HepG2 (cell line): ENCODE results near the gene XIAP. TPM values are rescaled to one million over a fixed set of nuclear protein-coding genes. Genes with fewer than 3 reads are reported as not detected.

Experiments used
- HHEX ChIP-seq: IDR thresholded peaks from 2 replicates; pipeline ENCODE4 v1.6.1; 2016; ENCODE audit warnings: control low read depth
- KAT2B ChIP-seq: fragments of 150-350 bp; IDR thresholded peaks from 2 replicates; pipeline ENCODE4 v1.6.1; 2014; ENCODE audit warnings: low read depth, low read length, borderline replicate concordance
- MEIS1 ChIP-seq: sonication (generic); formaldehyde crosslinking; IDR thresholded peaks from 2 replicates; pipeline ENCODE4 v1.9.0; 2021; ENCODE audit warnings: mild to moderate bottlenecking, missing genetic modification reagents, moderate library complexity, borderline replicate concordance
- PAF1 ChIP-seq: IDR thresholded peaks from 2 replicates; pipeline ENCODE4 v1.6.1; 2016; ENCODE audit warnings: missing genetic modification reagents, missing compliant biosample characterization
- PHB2 ChIP-seq: fragments of 450-650 bp; IDR thresholded peaks from 2 replicates; pipeline ENCODE4 v1.6.1; 2018; ENCODE audit not compliant: partially characterized antibody
- RAD51 ChIP-seq: fragments of 450-650 bp; IDR thresholded peaks from 2 replicates; pipeline ENCODE4 v1.6.1; 2016; ENCODE audit warnings: borderline replicate concordance
- SALL2 ChIP-seq: sonication (generic); formaldehyde crosslinking; IDR thresholded peaks from 2 replicates; pipeline ENCODE4 v1.8.1; 2023; ENCODE audit warnings: mild to moderate bottlenecking, missing genetic modification reagents, inconsistent platforms
- SIX1 ChIP-seq: sonication (generic); formaldehyde crosslinking; IDR thresholded peaks from 2 replicates; pipeline ENCODE4 v1.4.0; 2020; ENCODE audit warnings: missing genetic modification reagents, borderline replicate concordance
- THYN1 ChIP-seq: sonication (generic); formaldehyde crosslinking; IDR thresholded peaks from 2 replicates; pipeline ENCODE4 v1.8.1; 2023; ENCODE audit warnings: low read depth, mild to moderate bottlenecking, moderate library complexity, missing genetic modification reagents, borderline replicate concordance
- ZBTB7A ChIP-seq: sonication (generic); formaldehyde crosslinking; IDR thresholded peaks from 2 replicates; pipeline ENCODE4 v1.8.0; 2022; ENCODE audit warnings: mild to moderate bottlenecking, missing genetic modification reagents
- ZNF12 ChIP-seq: sonication (generic); formaldehyde crosslinking; IDR thresholded peaks from 2 replicates; pipeline ENCODE4 v1.5.0; 2020; ENCODE audit warnings: missing genetic modification reagents
- ZNF180 ChIP-seq: sonication (generic); formaldehyde crosslinking; IDR thresholded peaks from 2 replicates; pipeline ENCODE4 v1.4.0; 2020; ENCODE audit warnings: low read depth, missing genetic modification reagents, borderline replicate concordance
- ZNF24 ChIP-seq: fragments of 450-650 bp; IDR thresholded peaks from 2 replicates; pipeline ENCODE4 v1.6.1; 2017; ENCODE audit warnings: antibody characterized with exemption, mild to moderate bottlenecking
- ZNF30 ChIP-seq: sonication (generic); formaldehyde crosslinking; IDR thresholded peaks from 2 replicates; pipeline ENCODE4 v1.5.0; 2020; ENCODE audit warnings: mild to moderate bottlenecking, missing genetic modification reagents
- ZNF441 ChIP-seq: sonication (generic); formaldehyde crosslinking; IDR thresholded peaks from 2 replicates; pipeline ENCODE4 v1.7.0; 2021; ENCODE audit warnings: missing genetic modification reagents, borderline replicate concordance
- ZNF780A ChIP-seq: sonication (generic); formaldehyde crosslinking; IDR thresholded peaks from 2 replicates; pipeline ENCODE4 v1.8.0; 2022; ENCODE audit warnings: mild to moderate bottlenecking, missing genetic modification reagents, moderate library complexity
- polyA plus RNA-seq, 8 experiments: library from polyadenylated mRNA; depleted of rRNA in 3 of 8; stranded (reverse) in 7 of 8; unstranded in 1 of 8; fragments of >200 nt; fragmentation: Illumina TruSeq in 4 of 8; extraction: Trizol in 4 of 8; gene quantifications; 2 replicates each; pipeline versions ENCODE4 v1.2.1 to v1.2.3, GENCODE V29; 2011 to 2016; ENCODE audit warnings: low read depth in 4 of 8, missing spikeins in 1 of 8, mixed read lengths in 1 of 8; ENCODE audit not compliant: insufficient read depth in 1 of 8
- total RNA-seq, 5 experiments: library from RNA; depleted of rRNA; stranded (reverse); fragments of >200 nt; fragmentation: Illumina TruSeq; extraction: Trizol; gene quantifications; 2 replicates each; pipeline ENCODE4 v1.2.3, GENCODE V29; 2016; ENCODE audit warnings: low read depth in 1 of 5
- TF ChIP-seq, protein P1 (sequence below): sonication (generic); formaldehyde crosslinking; IDR thresholded peaks from 2 replicates; pipeline ENCODE4 v1.8.0; 2023; ENCODE audit warnings: mild to moderate bottlenecking, missing genetic modification reagents
- TF ChIP-seq, protein P2 (sequence below): sonication (generic); formaldehyde crosslinking; IDR thresholded peaks from 2 replicates; pipeline ENCODE4 v1.4.0; 2020; ENCODE audit warnings: missing genetic modification reagents
- TF ChIP-seq, protein P3 (sequence below): sonication (generic); formaldehyde crosslinking; IDR thresholded peaks from 2 replicates; pipeline ENCODE4 v1.4.0; 2020; ENCODE audit warnings: mild to moderate bottlenecking, missing genetic modification reagents
- TF ChIP-seq, protein P4 (sequence below): sonication (generic); formaldehyde crosslinking; IDR thresholded peaks from 2 replicates; pipeline ENCODE4 v1.8.0; 2022; ENCODE audit warnings: missing genetic modification reagents, mild to moderate bottlenecking, inconsistent platforms, borderline replicate concordance

The XIAP gene
- total and polyA plus RNA-seq, 2 of the 13 experiments (the other 11 are each of a cell fraction or from before 2014, with no cell fraction given) = 12.9 to 29.5 TPM

DNA sequence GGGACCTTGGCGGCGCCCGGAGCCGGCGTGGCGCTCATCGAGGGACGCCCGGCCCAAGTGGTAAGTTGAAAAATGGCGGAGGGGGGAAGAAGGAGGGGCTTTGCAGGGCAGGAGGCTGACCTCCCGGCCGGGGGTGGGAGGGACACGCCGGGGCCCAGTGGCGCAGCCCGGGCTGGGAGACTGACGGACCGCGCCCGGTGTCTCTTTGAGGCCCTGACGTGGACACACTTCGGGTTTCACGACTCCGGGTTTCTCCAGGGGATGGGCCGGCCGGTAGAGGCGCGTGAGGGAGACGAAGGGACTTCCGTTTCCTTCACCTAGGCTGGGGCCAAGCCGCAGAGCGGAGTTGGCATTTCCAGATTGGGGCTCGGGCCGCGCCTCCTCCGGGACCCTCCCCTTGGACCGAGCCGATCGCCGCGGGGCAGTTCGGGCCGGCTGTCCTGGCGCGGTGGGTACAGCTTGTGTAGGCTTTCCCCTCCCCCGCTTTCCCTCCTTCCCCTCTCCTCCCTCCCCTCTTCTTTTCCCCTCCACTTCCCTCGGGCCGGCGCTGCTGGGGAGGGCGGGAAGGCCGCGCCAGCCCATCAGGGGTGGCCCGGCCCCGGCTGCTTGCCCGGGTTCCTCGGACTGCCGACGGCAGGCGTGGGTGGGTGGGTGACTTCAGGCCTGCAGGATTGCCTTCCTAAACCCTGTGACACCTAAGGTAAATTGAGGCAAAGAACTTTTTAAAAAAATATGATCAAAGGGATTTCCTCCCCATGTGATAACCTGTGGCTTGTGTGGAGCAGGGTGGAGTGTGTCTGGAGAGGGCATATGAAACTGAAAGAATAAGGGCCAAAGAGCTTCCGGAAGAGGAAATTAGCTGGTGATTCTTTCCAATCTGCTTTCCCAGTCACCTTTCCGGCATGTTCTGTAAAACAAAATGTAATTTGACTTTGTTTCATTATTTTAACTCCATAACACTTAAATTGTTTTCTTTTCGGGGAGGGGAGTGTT is at the start of gene XIAP (continued):
- TF ChIP-seq, protein P1, sequence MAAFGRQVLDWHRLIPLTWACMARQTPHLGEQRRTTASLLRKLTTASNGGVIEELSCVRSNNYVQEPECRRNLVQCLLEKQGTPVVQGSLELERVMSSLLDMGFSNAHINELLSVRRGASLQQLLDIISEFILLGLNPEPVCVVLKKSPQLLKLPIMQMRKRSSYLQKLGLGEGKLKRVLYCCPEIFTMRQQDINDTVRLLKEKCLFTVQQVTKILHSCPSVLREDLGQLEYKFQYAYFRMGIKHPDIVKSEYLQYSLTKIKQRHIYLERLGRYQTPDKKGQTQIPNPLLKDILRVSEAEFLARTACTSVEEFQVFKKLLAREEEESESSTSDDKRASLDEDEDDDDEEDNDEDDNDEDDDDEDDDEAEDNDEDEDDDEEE (CRISPR knock-in tag) = no peak
- no peak for TF ChIP-seq ZNF12 (CRISPR knock-in tag)
- no peak for TF ChIP-seq SIX1
- no peak for TF ChIP-seq SALL2
- TF ChIP-seq, protein P2, sequence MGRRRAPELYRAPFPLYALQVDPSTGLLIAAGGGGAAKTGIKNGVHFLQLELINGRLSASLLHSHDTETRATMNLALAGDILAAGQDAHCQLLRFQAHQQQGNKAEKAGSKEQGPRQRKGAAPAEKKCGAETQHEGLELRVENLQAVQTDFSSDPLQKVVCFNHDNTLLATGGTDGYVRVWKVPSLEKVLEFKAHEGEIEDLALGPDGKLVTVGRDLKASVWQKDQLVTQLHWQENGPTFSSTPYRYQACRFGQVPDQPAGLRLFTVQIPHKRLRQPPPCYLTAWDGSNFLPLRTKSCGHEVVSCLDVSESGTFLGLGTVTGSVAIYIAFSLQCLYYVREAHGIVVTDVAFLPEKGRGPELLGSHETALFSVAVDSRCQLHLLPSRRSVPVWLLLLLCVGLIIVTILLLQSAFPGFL (CRISPR knock-in tag) = no peak
- TF ChIP-seq ZBTB7A (CRISPR knock-in tag) = no peak
- no peak for TF ChIP-seq ZNF30
- TF ChIP-seq ZNF24 = no peak
- TF ChIP-seq PAF1 (CRISPR knock-in tag) = no peak
- TF ChIP-seq ZNF180 = no peak
- no peak for TF ChIP-seq RAD51
- TF ChIP-seq, protein P3, sequence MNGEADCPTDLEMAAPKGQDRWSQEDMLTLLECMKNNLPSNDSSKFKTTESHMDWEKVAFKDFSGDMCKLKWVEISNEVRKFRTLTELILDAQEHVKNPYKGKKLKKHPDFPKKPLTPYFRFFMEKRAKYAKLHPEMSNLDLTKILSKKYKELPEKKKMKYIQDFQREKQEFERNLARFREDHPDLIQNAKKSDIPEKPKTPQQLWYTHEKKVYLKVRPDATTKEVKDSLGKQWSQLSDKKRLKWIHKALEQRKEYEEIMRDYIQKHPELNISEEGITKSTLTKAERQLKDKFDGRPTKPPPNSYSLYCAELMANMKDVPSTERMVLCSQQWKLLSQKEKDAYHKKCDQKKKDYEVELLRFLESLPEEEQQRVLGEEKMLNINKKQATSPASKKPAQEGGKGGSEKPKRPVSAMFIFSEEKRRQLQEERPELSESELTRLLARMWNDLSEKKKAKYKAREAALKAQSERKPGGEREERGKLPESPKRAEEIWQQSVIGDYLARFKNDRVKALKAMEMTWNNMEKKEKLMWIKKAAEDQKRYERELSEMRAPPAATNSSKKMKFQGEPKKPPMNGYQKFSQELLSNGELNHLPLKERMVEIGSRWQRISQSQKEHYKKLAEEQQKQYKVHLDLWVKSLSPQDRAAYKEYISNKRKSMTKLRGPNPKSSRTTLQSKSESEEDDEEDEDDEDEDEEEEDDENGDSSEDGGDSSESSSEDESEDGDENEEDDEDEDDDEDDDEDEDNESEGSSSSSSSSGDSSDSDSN = peak; percentile 84
- no peak for TF ChIP-seq ZNF441 (CRISPR knock-in tag)
- no peak for TF ChIP-seq PHB2
- no peak for TF ChIP-seq HHEX (CRISPR knock-in tag)
- no peak for TF ChIP-seq KAT2B
- TF ChIP-seq, protein P4, sequence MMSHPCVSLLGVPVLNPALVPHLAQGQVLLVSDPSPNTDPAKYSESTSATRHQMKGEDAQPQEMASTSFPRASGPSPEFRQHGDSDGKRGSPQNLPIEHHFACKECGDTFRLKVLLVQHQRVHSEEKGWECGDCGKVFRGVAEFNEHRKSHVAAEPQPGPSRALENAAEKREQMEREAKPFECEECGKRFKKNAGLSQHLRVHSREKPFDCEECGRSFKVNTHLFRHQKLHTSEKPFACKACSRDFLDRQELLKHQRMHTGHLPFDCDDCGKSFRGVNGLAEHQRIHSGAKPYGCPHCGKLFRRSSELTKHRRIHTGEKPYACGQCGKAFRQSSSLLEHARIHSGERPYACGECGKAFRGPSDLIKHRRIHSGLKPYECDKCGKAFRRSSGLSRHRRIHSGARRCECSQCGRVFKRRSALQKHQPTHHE (CRISPR knock-in tag) = no peak
- TF ChIP-seq MEIS1 (CRISPR knock-in tag) = no peak
- no peak for TF ChIP-seq ZNF780A (CRISPR knock-in tag)
- TF ChIP-seq THYN1 = no peak
